ENCODE measurements around the gene NLRC3.

The NLRC3 gene

GRCh38 chr16:3597676-3598075 is 20.5 kb upstream of the NLRC3 start:
- DNase-seq = no peak

GRCh38 chr16:3597226-3597625 is 20.0 kb upstream of the NLRC3 start:
- DNase-seq = no peak

GRCh38 chr16:3596101-3596861 is 19.1 kb upstream of the NLRC3 start:
- DNase-seq = no peak

- no peak for DNase-seq
Observed at GRCh38 chr16:3595521-3596021, 18.4 kb upstream of the NLRC3 start.

- no peak for DNase-seq
Observed at GRCh38 chr16:3595110-3595486, 17.9 kb upstream of the NLRC3 start.

- no peak for DNase-seq
Observed at GRCh38 chr16:3594316-3595109, 17.3 kb upstream of the NLRC3 start.

GRCh38 chr16:3592559-3592958 is 15.4 kb upstream of the NLRC3 start:
- DNase-seq = no peak

- DNase-seq = no peak
Observed at GRCh38 chr16:3591991-3592390, 14.8 kb upstream of the NLRC3 start.

- DNase-seq = no peak
Observed at GRCh38 chr16:3591436-3591803, 14.2 kb upstream of the NLRC3 start.

GRCh38 chr16:3590736-3591435 is 13.7 kb upstream of the NLRC3 start:
- DNase-seq = no peak

GRCh38 chr16:3589991-3590701 is 12.9 kb upstream of the NLRC3 start:
- no peak for DNase-seq

GRCh38 chr16:3589441-3589921 is 12.3 kb upstream of the NLRC3 start:
- no peak for DNase-seq

- no peak for DNase-seq
Observed at GRCh38 chr16:3589001-3589400, 11.8 kb upstream of the NLRC3 start.

- no peak for DNase-seq
Observed at GRCh38 chr16:3587547-3588110, 10.4 kb upstream of the NLRC3 start.

- no peak for DNase-seq
Observed at GRCh38 chr16:3584412-3584811, 7.2 kb upstream of the NLRC3 start.

- DNase-seq = no peak
Observed at GRCh38 chr16:3583303-3584038, 6.3 kb upstream of the NLRC3 start.

- no peak for DNase-seq
Observed at GRCh38 chr16:3582276-3583165, 5.3 kb upstream of the NLRC3 start.

GRCh38 chr16:3581392-3581791 is 4.2 kb upstream of the NLRC3 start:
- DNase-seq = no peak

GRCh38 chr16:3580686-3581085 is 3.5 kb upstream of the NLRC3 start:
- DNase-seq = no peak

GRCh38 chr16:3580251-3580651 is 3.0 kb upstream of the NLRC3 start:
- DNase-seq = no peak

- DNase-seq = no peak
Observed at GRCh38 chr16:3579776-3580175, 2.6 kb upstream of the NLRC3 start.

All from SW 1271 (cell line).